HepG2 (cell line): Measurements from ENCODE around the gene SLC44A5. TPM values are rescaled to one million over a fixed set of nuclear protein-coding genes. Genes with fewer than 3 reads are reported as not detected.

Experiments
- ATAC-seq: fragments of 200-7000 bp; cut with Tn5 transposase; 3 replicates; pipeline ENCODE4 v1.9.1; 2020; ENCODE audit warnings: mild to moderate bottlenecking, moderate library complexity
- BruUV-seq: library from RNA; stranded (reverse); fragments of 400-500 nt; replicated peaks from 2 replicates; lab custom pipeline; 2021; lab: Mats Ljungman, UMichigan
- CTCF ChIA-PET: fragments of 300-600 bp; formaldehyde crosslinking; extraction: SDS; loops from one replicate; lab custom pipeline; 2021; ENCODE audit warnings: low total read pairs, inconsistent platforms, low intra/inter-chr PET ratio; lab: Yijun Ruan, JAX
- POLR2A ChIA-PET: fragments of 350-600 bp; sonication (Branson Sonifier 250); formaldehyde crosslinking; loops from one replicate; lab custom pipeline; 2020; ENCODE audit warnings: antibody characterized with exemption, inconsistent platforms; lab: Yijun Ruan, JAX
- DNase-seq: peaks from one replicate; pipeline ENCODE4 v3.0.0-alpha.2; 2015; ENCODE audit warnings: low spot score
- FAIRE-seq: peaks from 3 replicates; lab custom pipeline; 2011; peaks lifted over from hg19 to GRCh38; lab: Jason Lieb, UNC
- H2AFZ ChIP-seq: one replicate; pipeline ENCODE4 v1.6.1; 2011; ENCODE audit warnings: low read length, inconsistent platforms
- H3K27ac ChIP-seq: fragments of 300-600 bp; 3 replicates; pipeline ENCODE4 v1.8.0; 2011; ENCODE audit warnings: mixed run types, mild to moderate bottlenecking, mixed read lengths, low read length, inconsistent platforms; ENCODE audit not compliant: insufficient read depth; ENCODE audit errors: extremely low read length
- H3K27me3 ChIP-seq, 2 experiments: fragments of 200-600 bp in 1 of 2; 2 replicates in 1 of 2; 3 replicates in 1 of 2; pipeline versions ENCODE4 v1.6.0 to v1.8.0; 2011; ENCODE audit warnings: low read length in 2 of 2, mild to moderate bottlenecking in 2 of 2, moderate library complexity in 2 of 2, inconsistent platforms in 1 of 2; ENCODE audit not compliant: insufficient read depth in 2 of 2, control insufficient read depth in 1 of 2
- H3K36me3 ChIP-seq, 2 experiments: fragments of 200-600 bp in 1 of 2; replicated peaks in 1 of 2; 2 replicates in 1 of 2; 3 replicates in 1 of 2; pipeline versions ENCODE4 v1.5.1 to v1.8.0; 2011; ENCODE audit warnings: low read length in 2 of 2, inconsistent platforms in 1 of 2; ENCODE audit not compliant: insufficient read depth in 2 of 2, control insufficient read depth in 1 of 2
- H3K4me1 ChIP-seq: 2 replicates; pipeline ENCODE4 v1.5.1; 2012; ENCODE audit warnings: low read length, inconsistent platforms; ENCODE audit not compliant: insufficient read depth
- H3K4me2 ChIP-seq: 2 replicates; pipeline ENCODE4 v1.6.0; 2011; ENCODE audit warnings: low read depth, low read length, inconsistent platforms
- H3K4me3 ChIP-seq, 3 experiments: fragments of 200-600 bp in 1 of 3; sonication (generic), shearing (Covaris generic) in 1 of 3; replicated peaks in 1 of 3; 2 replicates each; pipeline ENCODE4 v1.5.1; 2011 to 2016; ENCODE audit warnings: low read length in 3 of 3, inconsistent platforms in 2 of 3, low read depth in 2 of 3, mild to moderate bottlenecking in 2 of 3, control low read depth in 1 of 3, mixed read lengths in 1 of 3; ENCODE audit not compliant: insufficient read depth in 1 of 3
- H3K79me2 ChIP-seq: one replicate; pipeline ENCODE4 v1.6.1; 2011; ENCODE audit warnings: low read length, inconsistent platforms; ENCODE audit not compliant: insufficient read depth
- H3K9ac ChIP-seq: 2 replicates; pipeline ENCODE4 v1.6.0; 2011; ENCODE audit warnings: mild to moderate bottlenecking, low read depth, low read length, inconsistent platforms; ENCODE audit not compliant: insufficient read depth
- H3K9me3 ChIP-seq: 2 replicates; pipeline ENCODE4 v1.5.1; 2012; ENCODE audit warnings: mild to moderate bottlenecking, low read length
- H4K20me1 ChIP-seq: 2 replicates; pipeline ENCODE4 v1.6.0; 2011; ENCODE audit warnings: inconsistent platforms, mild to moderate bottlenecking, low read length, moderate library complexity; ENCODE audit not compliant: insufficient read depth
- ATRX ChIP-seq: sonication (generic); formaldehyde crosslinking; IDR thresholded peaks from 2 replicates; pipeline ENCODE4 v1.4.0; 2020; ENCODE audit warnings: missing genetic modification reagents, borderline replicate concordance
- HOXD1 ChIP-seq: sonication (generic); formaldehyde crosslinking; IDR thresholded peaks from 2 replicates; pipeline ENCODE4 v1.5.0; 2020; ENCODE audit warnings: missing genetic modification reagents
- KAT2B ChIP-seq: fragments of 150-350 bp; IDR thresholded peaks from 2 replicates; pipeline ENCODE4 v1.6.1; 2014; ENCODE audit warnings: low read depth, low read length, borderline replicate concordance
- PHF21A ChIP-seq: sonication (generic); formaldehyde crosslinking; IDR thresholded peaks from 2 replicates; pipeline ENCODE4 v1.5.0; 2020; ENCODE audit warnings: mild to moderate bottlenecking, missing genetic modification reagents
- ZNF138 ChIP-seq: sonication (generic); formaldehyde crosslinking; IDR thresholded peaks from 2 replicates; pipeline ENCODE4 v1.5.0; 2020; ENCODE audit warnings: mild to moderate bottlenecking, low read depth, missing genetic modification reagents
- ZNF143 ChIP-seq: sonication (generic); formaldehyde crosslinking; IDR thresholded peaks from 2 replicates; pipeline ENCODE4 v1.4.0; 2020; ENCODE audit warnings: missing genetic modification reagents
- ZNF224 ChIP-seq: sonication (generic); formaldehyde crosslinking; IDR thresholded peaks from 2 replicates; pipeline ENCODE4 v1.5.0; 2020; ENCODE audit warnings: mild to moderate bottlenecking, missing genetic modification reagents
- ZNF253 ChIP-seq: sonication (generic); formaldehyde crosslinking; IDR thresholded peaks from 2 replicates; pipeline ENCODE4 v1.8.0; 2022; ENCODE audit warnings: mild to moderate bottlenecking, missing genetic modification reagents, borderline replicate concordance
- WGBS: methylation state at CpG from one replicate; pipeline ENCODE4 v1.1.6; 2017; ENCODE audit warnings: low lambda C conversion rate; 5-methylcytosine and 5-hydroxymethylcytosine counted together
- in situ Hi-C: cut with HindIII; loops from 2 replicates; pipeline ENCODE4 v1.10.0; 2017; ENCODE audit warnings: low pct_unique_long_range_greater_than_20kb; ENCODE audit not compliant: extremely low pct_ligation_motif_present
- intact Hi-C: fragments of 100-400 bp; cut with micrococcal nuclease; formaldehyde crosslinking; loops from one replicate; pipeline ENCODE4 v1.10.0; 2022; ENCODE audit not compliant: unreplicated experiment
- polyA plus RNA-seq, 8 experiments: library from polyadenylated mRNA; depleted of rRNA in 3 of 8; stranded (reverse) in 7 of 8; unstranded in 1 of 8; fragments of >200 nt; fragmentation: Illumina TruSeq in 4 of 8; extraction: Trizol in 4 of 8; gene quantifications; 2 replicates each; pipeline versions ENCODE4 v1.2.1 to v1.2.3, GENCODE V29; 2011 to 2016; ENCODE audit warnings: low read depth in 4 of 8, missing spikeins in 1 of 8, mixed read lengths in 1 of 8; ENCODE audit not compliant: insufficient read depth in 1 of 8
- total RNA-seq, 5 experiments: library from RNA; depleted of rRNA; stranded (reverse); fragments of >200 nt; fragmentation: Illumina TruSeq; extraction: Trizol; gene quantifications; 2 replicates each; pipeline ENCODE4 v1.2.3, GENCODE V29; 2016; ENCODE audit warnings: low read depth in 1 of 5
- TF ChIP-seq, protein P1 (sequence below): sonication (generic); formaldehyde crosslinking; IDR thresholded peaks from 2 replicates; pipeline ENCODE4 v1.5.0; 2020; ENCODE audit warnings: mild to moderate bottlenecking, missing genetic modification reagents, borderline replicate concordance

Gene SLC44A5
- total and polyA plus RNA-seq, 2 of the 13 experiments (the other 11 are each of a cell fraction or from before 2014, with no cell fraction given) = 8.0 to 16.0 TPM

DNA sequence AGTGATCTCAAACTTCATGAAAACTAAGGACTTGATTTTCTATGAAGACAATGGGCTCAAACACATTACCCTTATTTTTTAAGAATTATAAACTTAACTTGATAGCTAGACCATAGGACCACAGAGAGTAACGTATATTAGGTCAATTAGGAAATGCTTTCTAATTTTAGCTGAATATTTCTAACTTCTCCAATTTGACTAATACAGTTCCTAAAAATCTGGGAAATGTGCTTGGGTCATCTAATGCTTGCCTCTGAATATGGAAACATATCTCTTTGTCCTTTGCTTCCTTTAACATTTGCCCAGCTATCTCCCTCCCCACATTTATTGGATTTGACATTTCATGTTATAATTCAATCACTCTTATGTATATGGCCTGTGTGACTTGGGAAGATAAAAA is 335.3 kb downstream of the SLC44A5 start:
- DNase-seq = no peak
- ATAC-seq = no peak
- no peak for FAIRE-seq
- H3K27me3 ChIP-seq = no peaks in the 10 kb centered on the region
- no peak overlapping the region for H3K4me2 ChIP-seq
- TF ChIP-seq ZNF224 = no peak
- TF ChIP-seq HOXD1 (CRISPR knock-in tag) = no peak
- TF ChIP-seq ATRX (CRISPR knock-in tag) = no peak
- no peak for TF ChIP-seq ZNF143 (CRISPR knock-in tag)
- TF ChIP-seq KAT2B = no peak
- TF ChIP-seq PHF21A (CRISPR knock-in tag) = no peak
- TF ChIP-seq ZNF253 (CRISPR knock-in tag) = no peak
- TF ChIP-seq, protein P1, sequence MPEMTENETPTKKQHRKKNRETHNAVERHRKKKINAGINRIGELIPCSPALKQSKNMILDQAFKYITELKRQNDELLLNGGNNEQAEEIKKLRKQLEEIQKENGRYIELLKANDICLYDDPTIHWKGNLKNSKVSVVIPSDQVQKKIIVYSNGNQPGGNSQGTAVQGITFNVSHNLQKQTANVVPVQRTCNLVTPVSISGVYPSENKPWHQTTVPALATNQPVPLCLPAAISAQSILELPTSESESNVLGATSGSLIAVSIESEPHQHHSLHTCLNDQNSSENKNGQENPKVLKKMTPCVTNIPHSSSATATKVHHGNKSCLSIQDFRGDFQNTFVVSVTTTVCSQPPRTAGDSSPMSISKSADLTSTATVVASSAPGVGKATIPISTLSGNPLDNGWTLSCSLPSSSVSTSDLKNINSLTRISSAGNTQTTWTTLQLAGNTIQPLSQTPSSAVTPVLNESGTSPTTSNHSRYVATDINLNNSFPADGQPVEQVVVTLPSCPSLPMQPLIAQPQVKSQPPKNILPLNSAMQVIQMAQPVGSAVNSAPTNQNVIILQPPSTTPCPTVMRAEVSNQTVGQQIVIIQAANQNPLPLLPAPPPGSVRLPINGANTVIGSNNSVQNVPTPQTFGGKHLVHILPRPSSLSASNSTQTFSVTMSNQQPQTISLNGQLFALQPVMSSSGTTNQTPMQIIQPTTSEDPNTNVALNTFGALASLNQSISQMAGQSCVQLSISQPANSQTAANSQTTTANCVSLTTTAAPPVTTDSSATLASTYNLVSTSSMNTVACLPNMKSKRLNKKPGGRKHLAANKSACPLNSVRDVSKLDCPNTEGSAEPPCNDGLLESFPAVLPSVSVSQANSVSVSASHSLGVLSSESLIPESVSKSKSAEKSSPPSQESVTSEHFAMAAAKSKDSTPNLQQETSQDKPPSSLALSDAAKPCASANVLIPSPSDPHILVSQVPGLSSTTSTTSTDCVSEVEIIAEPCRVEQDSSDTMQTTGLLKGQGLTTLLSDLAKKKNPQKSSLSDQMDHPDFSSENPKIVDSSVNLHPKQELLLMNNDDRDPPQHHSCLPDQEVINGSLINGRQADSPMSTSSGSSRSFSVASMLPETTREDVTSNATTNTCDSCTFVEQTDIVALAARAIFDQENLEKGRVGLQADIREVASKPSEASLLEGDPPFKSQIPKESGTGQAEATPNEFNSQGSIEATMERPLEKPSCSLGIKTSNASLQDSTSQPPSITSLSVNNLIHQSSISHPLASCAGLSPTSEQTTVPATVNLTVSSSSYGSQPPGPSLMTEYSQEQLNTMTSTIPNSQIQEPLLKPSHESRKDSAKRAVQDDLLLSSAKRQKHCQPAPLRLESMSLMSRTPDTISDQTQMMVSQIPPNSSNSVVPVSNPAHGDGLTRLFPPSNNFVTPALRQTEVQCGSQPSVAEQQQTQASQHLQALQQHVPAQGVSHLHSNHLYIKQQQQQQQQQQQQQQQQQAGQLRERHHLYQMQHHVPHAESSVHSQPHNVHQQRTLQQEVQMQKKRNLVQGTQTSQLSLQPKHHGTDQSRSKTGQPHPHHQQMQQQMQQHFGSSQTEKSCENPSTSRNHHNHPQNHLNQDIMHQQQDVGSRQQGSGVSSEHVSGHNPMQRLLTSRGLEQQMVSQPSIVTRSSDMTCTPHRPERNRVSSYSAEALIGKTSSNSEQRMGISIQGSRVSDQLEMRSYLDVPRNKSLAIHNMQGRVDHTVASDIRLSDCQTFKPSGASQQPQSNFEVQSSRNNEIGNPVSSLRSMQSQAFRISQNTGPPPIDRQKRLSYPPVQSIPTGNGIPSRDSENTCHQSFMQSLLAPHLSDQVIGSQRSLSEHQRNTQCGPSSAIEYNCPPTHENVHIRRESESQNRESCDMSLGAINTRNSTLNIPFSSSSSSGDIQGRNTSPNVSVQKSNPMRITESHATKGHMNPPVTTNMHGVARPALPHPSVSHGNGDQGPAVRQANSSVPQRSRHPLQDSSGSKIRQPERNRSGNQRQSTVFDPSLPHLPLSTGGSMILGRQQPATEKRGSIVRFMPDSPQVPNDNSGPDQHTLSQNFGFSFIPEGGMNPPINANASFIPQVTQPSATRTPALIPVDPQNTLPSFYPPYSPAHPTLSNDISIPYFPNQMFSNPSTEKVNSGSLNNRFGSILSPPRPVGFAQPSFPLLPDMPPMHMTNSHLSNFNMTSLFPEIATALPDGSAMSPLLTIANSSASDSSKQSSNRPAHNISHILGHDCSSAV (CRISPR knock-in tag) = no peak
- no peak for TF ChIP-seq ZNF138 (CRISPR knock-in tag)
- CTCF ChIA-PET = no interaction called here
- POLR2A ChIA-PET = no interaction called here
- H3K9ac ChIP-seq = no peak overlapping the region
- no peaks in the 10 kb centered on the region for H3K9me3 ChIP-seq
- H3K36me3 ChIP-seq = no peaks in the 10 kb centered on the region
- H3K4me3 ChIP-seq = no peak overlapping the region
- in situ Hi-C loops (no loop called here), intact Hi-C loops (no loop called here)
- no TSS peak for BruUV-seq
- H2AFZ ChIP-seq = no peak overlapping the region
- no peaks in the 10 kb centered on the region for H3K79me2 ChIP-seq
- H3K27ac ChIP-seq = no peak overlapping the region
- no peaks in the 10 kb centered on the region for H4K20me1 ChIP-seq
- 84% methylated on average over 1 of the region's 1 CpG for WGBS
- H3K4me1 ChIP-seq = no peaks in the 10 kb centered on the region
